WERI-Rb-1 (cell line): Measurements from ENCODE around the gene TBATA.

Source experiments
- DNase-seq: peaks from one replicate; pipeline ENCODE4 v3.0.0-alpha.2; 2020
- H3K27ac ChIP-seq: fragments of 250-450 bp; sonication (Bioruptor Pico); 2 replicates; pipeline ENCODE4 v1.5.1; 2020; ENCODE audit warnings: mild to moderate bottlenecking, moderate library complexity
- H3K27me3 ChIP-seq: fragments of 250-450 bp; sonication (Bioruptor Pico); 2 replicates; pipeline ENCODE4 v1.5.1; 2021; ENCODE audit warnings: mild to moderate bottlenecking, low read depth, moderate library complexity; ENCODE audit not compliant: insufficient read depth, severe bottlenecking
- H3K36me3 ChIP-seq: fragments of 250-450 bp; sonication (Bioruptor Pico); 2 replicates; pipeline ENCODE4 v1.5.1; 2020; ENCODE audit warnings: mild to moderate bottlenecking, moderate library complexity
- H3K4me3 ChIP-seq: 2 replicates; pipeline ENCODE4 v1.5.1; 2011; ENCODE audit warnings: low read depth, mild to moderate bottlenecking, control low read depth, low read length
- H3K9me3 ChIP-seq: fragments of 250-450 bp; sonication (Bioruptor Pico); 2 replicates; pipeline ENCODE4 v1.5.1; 2021; ENCODE audit warnings: mild to moderate bottlenecking, moderate library complexity; ENCODE audit not compliant: severe bottlenecking
- CTCF ChIP-seq: IDR thresholded peaks from 2 replicates; pipeline ENCODE4 v1.5.1; 2011; ENCODE audit warnings: low read depth, mild to moderate bottlenecking, control low read depth, inconsistent platforms, low read length

Gene TBATA

GRCh38 chr10:70730955-70731354 is 54.2 kb downstream of the TBATA start:
- TF ChIP-seq CTCF: no peak
- Histone ChIP-seq H3K36me3 (no peaks in the 10 kb centered on the region), H3K4me3 (no peak overlapping the region), H3K27ac (no peak overlapping the region), H3K9me3 (no peaks in the 10 kb centered on the region), H3K27me3 (no peaks in the 10 kb centered on the region)
- no peak for DNase-seq

- TF ChIP-seq CTCF: no peak
- peak; percentile 47 for DNase-seq
- Histone ChIP-seq H3K27ac (no peak overlapping the region), H3K4me3 (no peak overlapping the region), H3K36me3 (no peaks in the 10 kb centered on the region), H3K27me3 (no peaks in the 10 kb centered on the region), H3K9me3 (no peaks in the 10 kb centered on the region)
Observed at GRCh38 chr10:70729763-70730357, 55.3 kb downstream of the TBATA start.

- H3K9me3 ChIP-seq: no peaks in the 10 kb centered on the region
- H3K36me3 ChIP-seq: no peaks in the 10 kb centered on the region
- H3K27ac ChIP-seq: peak overlapping the region; percentile 22; the same call in 1 of the 2 replicates
- no peak for DNase-seq
- TF ChIP-seq CTCF: no peak
- H3K4me3 ChIP-seq: no peak overlapping the region
- no peaks in the 10 kb centered on the region for H3K27me3 ChIP-seq
Observed at GRCh38 chr10:70728328-70728727, 56.8 kb downstream of the TBATA start.

- TF ChIP-seq CTCF: no peak
- Histone ChIP-seq H3K9me3 (no peaks in the 10 kb centered on the region), H3K36me3 (no peaks in the 10 kb centered on the region), H3K4me3 (no peak overlapping the region), H3K27me3 (no peaks in the 10 kb centered on the region), H3K27ac (no peak overlapping the region)
- DNase-seq: no peak
Observed at GRCh38 chr10:70726909-70727495, 58.2 kb downstream of the TBATA start.

- Histone ChIP-seq H3K36me3 (no peaks in the 10 kb centered on the region), H3K4me3 (no peak overlapping the region), H3K27me3 (no peaks in the 10 kb centered on the region), H3K9me3 (no peaks in the 10 kb centered on the region), H3K27ac (no peak overlapping the region)
- no peak for DNase-seq
- TF ChIP-seq CTCF: no peak
Observed at GRCh38 chr10:70723771-70724170, 61.4 kb downstream of the TBATA start.
